OCI-LY3 (cell line): Measurements from ENCODE around the gene SAMD13.

Experiments used
- H2AFZ ChIP-seq: fragments of 200-600, 300-600 bp; shearing (Covaris generic); 2 replicates; pipeline ENCODE4 v1.6.0; 2014; ENCODE audit warnings: antibody characterized with exemption, low read depth, low read length
- H3K27ac ChIP-seq: fragments of 200-600, 300-600 bp; sonication (generic); 2 replicates; pipeline ENCODE4 v1.5.1; 2014; ENCODE audit warnings: mild to moderate bottlenecking, low read length, moderate library complexity, mixed read lengths
- H3K27me3 ChIP-seq: fragments of 200-600, 300-600 bp; sonication (generic); 2 replicates; pipeline ENCODE4 v1.6.1; 2014; ENCODE audit warnings: low read depth, low read length, mixed read lengths
- H3K36me3 ChIP-seq: fragments of 200-600, 300-600 bp; sonication (generic); replicated peaks from 2 replicates; pipeline ENCODE3; 2014; ENCODE audit warnings: low read depth, low read length, mixed read lengths
- H3K4me1 ChIP-seq: fragments of 300-600, 200-600 bp; sonication (generic); 2 replicates; pipeline ENCODE4 v1.6.1; 2014; ENCODE audit warnings: low read length, mixed read lengths
- H3K4me2 ChIP-seq: fragments of 200-600, 300-600 bp; sonication (generic); 2 replicates; pipeline ENCODE4 v1.6.1; 2014; ENCODE audit warnings: low read length, mixed read lengths
- H3K4me3 ChIP-seq: fragments of 300-600, 200-600 bp; sonication (generic); 2 replicates; pipeline ENCODE4 v1.5.1; 2014; ENCODE audit warnings: antibody characterized with exemption, mild to moderate bottlenecking, low read length, moderate library complexity
- H3K79me2 ChIP-seq: fragments of 300-600, 200-600 bp; shearing (Covaris generic); 2 replicates; pipeline ENCODE4 v1.6.1; 2014; ENCODE audit warnings: mild to moderate bottlenecking, low read length, mixed read lengths
- H3K9ac ChIP-seq: fragments of 300-600, 200-600 bp; shearing (Covaris generic); 2 replicates; pipeline ENCODE4 v1.6.0; 2014; ENCODE audit warnings: mild to moderate bottlenecking, low read length, moderate library complexity
- H3K9me3 ChIP-seq: fragments of 200-600, 300-600 bp; shearing (Covaris generic); 2 replicates; pipeline ENCODE4 v1.6.1; 2014; ENCODE audit warnings: low read length, mixed read lengths; ENCODE audit not compliant: insufficient read depth
- H4K20me1 ChIP-seq: fragments of 200-600, 300-600 bp; sonication (generic); 2 replicates; pipeline ENCODE4 v1.6.1; 2016; ENCODE audit warnings: low read length, mixed read lengths; ENCODE audit not compliant: insufficient read depth
- EZH2phosphoT487 ChIP-seq: fragments of 200-600 bp; shearing (Covaris generic); IDR thresholded peaks from 2 replicates; pipeline ENCODE4 v1.6.1; 2018; ENCODE audit warnings: antibody characterized with exemption, mixed run types, low read depth
- TF ChIP-seq, protein P1 (sequence below): fragments of 200-600, 300-600 bp; sonication (generic); IDR thresholded peaks from 2 replicates; pipeline ENCODE4 v1.5.1; 2014; ENCODE audit warnings: antibody characterized with exemption, low read length, low read depth

SAMD13 gene

DNA sequence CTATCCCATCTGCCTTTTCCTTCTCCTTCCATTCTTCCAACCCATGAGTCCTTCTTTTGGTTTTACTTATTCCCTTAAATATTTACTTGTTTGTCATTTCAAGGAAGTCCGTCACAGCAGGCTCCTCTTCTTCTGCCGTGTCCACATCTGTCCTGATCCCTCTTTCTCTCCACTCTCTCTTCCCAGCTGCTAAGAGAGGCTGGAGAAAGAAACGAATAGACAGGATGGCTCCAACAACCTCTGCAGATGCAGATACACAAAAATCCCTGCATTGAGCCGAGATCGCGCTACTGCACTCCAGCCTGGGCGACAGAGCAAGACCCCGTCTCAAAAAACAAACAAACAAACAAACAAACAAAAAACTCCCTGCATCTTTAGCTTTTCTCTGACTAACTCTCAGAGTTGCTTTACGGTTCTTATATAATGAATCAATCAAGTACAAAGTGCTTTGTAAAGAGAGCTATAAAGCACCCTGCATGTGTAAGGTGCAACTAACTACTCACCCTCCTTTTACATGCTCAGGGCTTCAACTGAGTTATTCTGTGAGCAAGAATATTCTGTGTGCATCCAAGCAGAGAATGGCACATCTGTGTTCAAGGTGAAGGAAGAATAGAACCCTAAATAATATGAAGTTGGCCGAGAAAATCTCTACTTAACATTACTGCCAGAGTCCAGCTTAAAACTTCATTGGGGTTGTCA lies 3.8 kb upstream of the SAMD13 start:
- TF ChIP-seq, protein P1, sequence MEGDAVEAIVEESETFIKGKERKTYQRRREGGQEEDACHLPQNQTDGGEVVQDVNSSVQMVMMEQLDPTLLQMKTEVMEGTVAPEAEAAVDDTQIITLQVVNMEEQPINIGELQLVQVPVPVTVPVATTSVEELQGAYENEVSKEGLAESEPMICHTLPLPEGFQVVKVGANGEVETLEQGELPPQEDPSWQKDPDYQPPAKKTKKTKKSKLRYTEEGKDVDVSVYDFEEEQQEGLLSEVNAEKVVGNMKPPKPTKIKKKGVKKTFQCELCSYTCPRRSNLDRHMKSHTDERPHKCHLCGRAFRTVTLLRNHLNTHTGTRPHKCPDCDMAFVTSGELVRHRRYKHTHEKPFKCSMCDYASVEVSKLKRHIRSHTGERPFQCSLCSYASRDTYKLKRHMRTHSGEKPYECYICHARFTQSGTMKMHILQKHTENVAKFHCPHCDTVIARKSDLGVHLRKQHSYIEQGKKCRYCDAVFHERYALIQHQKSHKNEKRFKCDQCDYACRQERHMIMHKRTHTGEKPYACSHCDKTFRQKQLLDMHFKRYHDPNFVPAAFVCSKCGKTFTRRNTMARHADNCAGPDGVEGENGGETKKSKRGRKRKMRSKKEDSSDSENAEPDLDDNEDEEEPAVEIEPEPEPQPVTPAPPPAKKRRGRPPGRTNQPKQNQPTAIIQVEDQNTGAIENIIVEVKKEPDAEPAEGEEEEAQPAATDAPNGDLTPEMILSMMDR, result no peak
- no peak for TF ChIP-seq EZH2phosphoT487
- Histone ChIP-seq H4K20me1 (no peaks in the 10 kb centered on the region), H3K79me2 (no peaks in the 10 kb centered on the region), H3K36me3 (no peaks in the 10 kb centered on the region), H3K4me1 (peaks cover 24% of the 10 kb centered on the region), H2AFZ (peak overlapping the region; percentile 94), H3K4me2 (peak overlapping the region; percentile 95), H3K9me3 (no peaks in the 10 kb centered on the region), H3K4me3 (peak overlapping the region; percentile 93), H3K27me3 (no peaks in the 10 kb centered on the region), H3K27ac (no peak overlapping the region), H3K9ac (peak overlapping the region; percentile 86)

DNA sequence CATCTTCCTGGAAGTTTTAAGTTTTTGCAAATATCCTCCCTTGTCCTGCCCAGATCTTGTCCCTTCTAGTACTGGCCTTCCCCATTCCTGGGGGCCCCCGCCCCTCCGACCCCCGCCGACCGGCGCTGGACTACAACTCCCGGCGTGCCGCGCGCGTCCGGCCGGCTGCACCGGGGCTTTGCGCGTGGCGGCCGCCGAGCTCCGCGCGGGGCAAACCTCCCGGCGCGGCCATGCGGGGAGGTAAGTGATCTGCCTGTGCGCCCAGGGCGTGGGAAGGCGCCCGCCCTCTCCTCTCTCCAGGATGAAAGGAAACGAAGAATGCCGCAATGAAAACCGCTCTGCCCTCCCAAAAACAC lies 3.2 kb upstream of the SAMD13 start:
- Histone ChIP-seq H3K4me1 (peaks cover 28% of the 10 kb centered on the region), H3K27ac (peak overlapping the region; percentile 27; the same call in 1 of the 2 replicates), H2AFZ (peak overlapping the region; percentile 94), H3K36me3 (no peaks in the 10 kb centered on the region), H3K9ac (peak overlapping the region; percentile 86), H3K27me3 (no peaks in the 10 kb centered on the region), H3K4me2 (peak overlapping the region; percentile 95), H4K20me1 (no peaks in the 10 kb centered on the region), H3K79me2 (no peaks in the 10 kb centered on the region), H3K4me3 (peak overlapping the region; percentile 93), H3K9me3 (no peaks in the 10 kb centered on the region)
- no peak for TF ChIP-seq EZH2phosphoT487
- TF ChIP-seq, protein P1, result no peak

DNA sequence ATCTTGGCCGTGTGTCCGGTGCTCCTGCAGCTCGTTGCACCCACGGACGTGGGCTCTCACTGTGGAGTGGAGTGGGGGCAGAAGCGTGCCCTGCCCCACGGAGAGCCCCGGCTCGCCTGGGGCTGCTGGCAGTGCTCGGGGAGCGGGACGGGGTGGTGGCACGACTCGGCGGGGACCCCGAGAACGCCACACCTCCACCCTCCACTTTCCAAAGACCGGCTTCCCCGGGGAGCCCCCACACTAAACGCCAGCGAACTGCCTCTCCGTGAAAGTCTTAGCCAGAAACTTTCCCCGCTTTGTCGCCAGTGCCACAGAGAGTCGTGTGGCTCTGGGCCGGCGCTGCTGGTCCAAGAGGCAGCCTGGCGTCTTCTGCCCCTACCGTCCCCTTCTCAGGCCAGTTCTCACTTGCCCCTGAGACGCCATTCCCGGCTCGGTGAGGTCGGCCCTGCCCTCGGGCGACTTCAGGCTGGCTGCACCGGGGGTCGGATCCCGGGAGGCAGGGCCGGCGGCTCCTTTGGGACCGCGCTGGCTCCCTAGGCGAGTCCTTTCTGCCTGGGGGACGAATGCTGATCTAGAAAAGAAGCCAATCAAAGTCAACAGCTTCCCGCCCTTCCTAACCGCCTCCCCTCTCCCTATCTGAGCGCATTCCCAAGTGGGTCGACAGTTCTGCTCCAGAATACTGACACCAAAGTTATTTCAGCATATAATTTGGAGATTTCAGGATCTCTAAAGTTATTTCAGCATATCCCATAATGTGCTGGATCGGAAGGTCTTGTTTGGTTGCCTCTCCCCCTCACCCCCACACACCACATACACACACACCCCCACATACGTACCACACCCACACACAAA lies 2.6 kb upstream of the SAMD13 start:
- Histone ChIP-seq H3K4me3 (peak overlapping the region; percentile 93), H3K27ac (peak overlapping the region; percentile 27; the same call in 1 of the 2 replicates), H3K27me3 (no peaks in the 10 kb centered on the region), H3K36me3 (no peaks in the 10 kb centered on the region), H3K9me3 (no peaks in the 10 kb centered on the region), H3K4me2 (peak overlapping the region; percentile 95), H3K9ac (peak overlapping the region; percentile 86), H3K4me1 (peaks cover 28% of the 10 kb centered on the region), H3K79me2 (no peaks in the 10 kb centered on the region), H2AFZ (peak overlapping the region; percentile 94), H4K20me1 (no peaks in the 10 kb centered on the region)
- TF ChIP-seq, protein P1, result no peak
- no peak for TF ChIP-seq EZH2phosphoT487

DNA sequence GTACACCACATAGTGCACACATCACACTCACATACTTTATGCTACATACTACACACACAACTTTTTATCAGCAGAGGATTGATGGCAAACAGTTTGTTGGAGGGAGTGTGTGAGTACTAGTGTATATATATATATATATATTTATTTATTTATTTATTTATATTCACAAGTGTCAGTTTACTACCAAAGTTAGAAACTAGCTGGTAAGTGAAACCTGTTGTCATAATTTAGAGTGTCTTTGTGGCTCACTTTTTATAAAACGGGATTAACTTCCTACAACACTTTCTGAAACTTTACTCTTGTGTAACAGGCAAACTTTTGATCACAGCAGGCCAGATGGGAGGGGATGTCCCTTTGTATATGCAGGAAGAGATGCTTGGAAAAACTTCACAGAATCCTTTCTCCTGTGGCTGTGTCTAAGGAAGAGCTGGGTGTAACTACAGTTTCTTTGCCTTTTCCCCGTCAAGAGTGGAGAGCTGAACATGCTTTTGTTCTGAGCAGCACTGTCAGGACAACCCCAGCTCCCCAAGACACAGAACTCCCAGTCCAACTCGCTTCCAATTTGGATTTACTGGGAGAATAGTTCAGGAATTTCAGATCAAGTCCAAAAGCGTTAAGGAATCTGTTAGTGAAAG lies 1.9 kb upstream of the SAMD13 start:
- TF ChIP-seq EZH2phosphoT487, result no peak
- TF ChIP-seq, protein P1, result no peak
- no peaks in the 10 kb centered on the region for H3K9me3 ChIP-seq
- peaks cover 28% of the 10 kb centered on the region for H3K4me1 ChIP-seq
- H3K9ac ChIP-seq, result peak overlapping the region; percentile 86
- H3K36me3 ChIP-seq, result no peaks in the 10 kb centered on the region
- no peaks in the 10 kb centered on the region for H3K27me3 ChIP-seq
- H3K4me2 ChIP-seq, result peak overlapping the region; percentile 95
- no peaks in the 10 kb centered on the region for H4K20me1 ChIP-seq
- H3K27ac ChIP-seq, result no peak overlapping the region
- H3K79me2 ChIP-seq, result no peaks in the 10 kb centered on the region
- peak overlapping the region; percentile 94 for H2AFZ ChIP-seq
- H3K4me3 ChIP-seq, result peak overlapping the region; percentile 93
